Ishikawa (cell line): ENCODE measurements around the gene DOCK6.
A peak's percentile ranks its signal among the peaks of the same experiment; 100 is the strongest.

ENCODE experiments used
- CEBPB ChIP-seq: IDR thresholded peaks from 2 replicates; pipeline ENCODE4 v1.6.1; 2012
- CREB1 ChIP-seq: IDR thresholded peaks from 2 replicates; pipeline ENCODE4 v1.6.1; 2012; ENCODE audit warnings: low read depth
- EGR1 ChIP-seq: IDR thresholded peaks from 2 replicates; pipeline ENCODE4 v1.6.1; 2012
- EP300 ChIP-seq: IDR thresholded peaks from 2 replicates; pipeline ENCODE4 v1.6.1; 2012; ENCODE audit warnings: borderline replicate concordance
- FOXM1 ChIP-seq: IDR thresholded peaks from 2 replicates; pipeline ENCODE4 v1.6.1; 2012; ENCODE audit warnings: low read depth, borderline replicate concordance
- NFIC ChIP-seq: IDR thresholded peaks from 2 replicates; pipeline ENCODE4 v1.6.1; 2012
- RAD21 ChIP-seq: IDR thresholded peaks from 2 replicates; pipeline ENCODE4 v1.6.1; 2012; ENCODE audit warnings: low read depth
- TAF1 ChIP-seq: IDR thresholded peaks from 2 replicates; pipeline ENCODE4 v1.6.1; 2012; ENCODE audit warnings: low read depth, mild to moderate bottlenecking
- TCF12 ChIP-seq: IDR thresholded peaks from 2 replicates; pipeline ENCODE4 v1.6.1; 2012; ENCODE audit warnings: low read depth
- TEAD4 ChIP-seq: IDR thresholded peaks from 2 replicates; pipeline ENCODE4 v1.6.1; 2012
- YY1 ChIP-seq: IDR thresholded peaks from 2 replicates; pipeline ENCODE4 v1.6.1; 2012; ENCODE audit warnings: low read depth
- ZBTB7A ChIP-seq: IDR thresholded peaks from 2 replicates; pipeline ENCODE4 v1.6.1; 2012; ENCODE audit warnings: low read depth
- TF ChIP-seq, protein P1 (sequence below): IDR thresholded peaks from 2 replicates; pipeline ENCODE4 v1.6.1; 2012
- TF ChIP-seq, protein P2 (sequence below): IDR thresholded peaks from 2 replicates; pipeline ENCODE4 v1.6.1; 2012; ENCODE audit warnings: low read depth, mild to moderate bottlenecking
- TF ChIP-seq, protein P3 (sequence below): IDR thresholded peaks from 2 replicates; pipeline ENCODE4 v1.6.1; 2012

The DOCK6 gene

DNA sequence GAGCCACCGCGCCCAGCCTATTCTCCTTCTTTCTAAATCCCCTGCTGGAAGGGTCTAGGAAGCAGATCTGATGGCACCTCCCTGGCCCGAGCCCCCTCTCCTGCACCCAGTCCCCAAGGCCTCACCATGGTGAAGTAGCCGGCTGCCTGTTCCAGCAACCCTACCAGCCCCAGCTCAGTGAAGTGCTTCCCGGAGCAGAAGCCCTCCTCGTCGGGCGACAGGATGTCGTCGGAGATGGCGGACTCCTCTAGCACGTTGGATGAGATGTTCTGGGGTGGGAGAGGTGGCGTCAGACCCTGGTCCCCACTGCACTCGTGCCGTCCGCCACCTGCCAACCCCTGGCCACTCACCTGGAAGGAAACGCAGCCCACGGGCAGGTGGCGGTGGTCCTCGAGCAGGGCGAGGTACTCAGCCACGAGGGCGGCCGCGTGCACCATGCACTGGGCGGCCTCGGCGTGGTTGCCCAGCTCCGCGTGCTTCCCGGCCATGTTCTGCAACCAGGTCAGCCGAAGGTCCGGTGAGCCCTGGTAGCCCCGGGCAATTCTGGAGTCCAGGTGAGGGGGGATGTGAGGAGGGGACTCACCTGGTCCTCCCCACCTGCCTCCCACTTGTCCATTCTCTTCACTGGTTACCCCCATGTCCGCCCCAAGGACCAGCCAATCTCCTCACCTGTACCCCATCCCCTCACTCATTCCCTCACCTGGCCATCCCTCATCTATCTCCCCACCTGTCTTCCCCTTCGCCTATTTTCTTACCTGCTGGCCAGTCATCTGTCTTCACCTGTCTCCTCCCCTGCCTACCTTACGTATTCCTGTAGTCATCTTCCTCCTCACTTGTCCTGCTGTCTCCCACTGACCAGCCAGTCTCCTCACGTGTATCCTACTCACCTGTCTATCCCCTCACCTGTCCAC, 53.5 kb downstream of the DOCK6 start:
- TF ChIP-seq ZBTB7A = no peak
- TF ChIP-seq TAF1 = no peak
- TF ChIP-seq EGR1 = no peak
- TF ChIP-seq NFIC = no peak
- TF ChIP-seq RAD21 = no peak
- TF ChIP-seq EP300 = no peak
- TF ChIP-seq, protein P1, sequence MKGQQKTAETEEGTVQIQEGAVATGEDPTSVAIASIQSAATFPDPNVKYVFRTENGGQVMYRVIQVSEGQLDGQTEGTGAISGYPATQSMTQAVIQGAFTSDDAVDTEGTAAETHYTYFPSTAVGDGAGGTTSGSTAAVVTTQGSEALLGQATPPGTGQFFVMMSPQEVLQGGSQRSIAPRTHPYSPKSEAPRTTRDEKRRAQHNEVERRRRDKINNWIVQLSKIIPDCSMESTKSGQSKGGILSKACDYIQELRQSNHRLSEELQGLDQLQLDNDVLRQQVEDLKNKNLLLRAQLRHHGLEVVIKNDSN = no peak
- no peak for TF ChIP-seq YY1
- TF ChIP-seq, protein P2, sequence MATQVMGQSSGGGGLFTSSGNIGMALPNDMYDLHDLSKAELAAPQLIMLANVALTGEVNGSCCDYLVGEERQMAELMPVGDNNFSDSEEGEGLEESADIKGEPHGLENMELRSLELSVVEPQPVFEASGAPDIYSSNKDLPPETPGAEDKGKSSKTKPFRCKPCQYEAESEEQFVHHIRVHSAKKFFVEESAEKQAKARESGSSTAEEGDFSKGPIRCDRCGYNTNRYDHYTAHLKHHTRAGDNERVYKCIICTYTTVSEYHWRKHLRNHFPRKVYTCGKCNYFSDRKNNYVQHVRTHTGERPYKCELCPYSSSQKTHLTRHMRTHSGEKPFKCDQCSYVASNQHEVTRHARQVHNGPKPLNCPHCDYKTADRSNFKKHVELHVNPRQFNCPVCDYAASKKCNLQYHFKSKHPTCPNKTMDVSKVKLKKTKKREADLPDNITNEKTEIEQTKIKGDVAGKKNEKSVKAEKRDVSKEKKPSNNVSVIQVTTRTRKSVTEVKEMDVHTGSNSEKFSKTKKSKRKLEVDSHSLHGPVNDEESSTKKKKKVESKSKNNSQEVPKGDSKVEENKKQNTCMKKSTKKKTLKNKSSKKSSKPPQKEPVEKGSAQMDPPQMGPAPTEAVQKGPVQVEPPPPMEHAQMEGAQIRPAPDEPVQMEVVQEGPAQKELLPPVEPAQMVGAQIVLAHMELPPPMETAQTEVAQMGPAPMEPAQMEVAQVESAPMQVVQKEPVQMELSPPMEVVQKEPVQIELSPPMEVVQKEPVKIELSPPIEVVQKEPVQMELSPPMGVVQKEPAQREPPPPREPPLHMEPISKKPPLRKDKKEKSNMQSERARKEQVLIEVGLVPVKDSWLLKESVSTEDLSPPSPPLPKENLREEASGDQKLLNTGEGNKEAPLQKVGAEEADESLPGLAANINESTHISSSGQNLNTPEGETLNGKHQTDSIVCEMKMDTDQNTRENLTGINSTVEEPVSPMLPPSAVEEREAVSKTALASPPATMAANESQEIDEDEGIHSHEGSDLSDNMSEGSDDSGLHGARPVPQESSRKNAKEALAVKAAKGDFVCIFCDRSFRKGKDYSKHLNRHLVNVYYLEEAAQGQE = no peak
- no peak for TF ChIP-seq CREB1
- TF ChIP-seq, protein P3, sequence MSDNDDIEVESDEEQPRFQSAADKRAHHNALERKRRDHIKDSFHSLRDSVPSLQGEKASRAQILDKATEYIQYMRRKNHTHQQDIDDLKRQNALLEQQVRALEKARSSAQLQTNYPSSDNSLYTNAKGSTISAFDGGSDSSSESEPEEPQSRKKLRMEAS = no peak
- TF ChIP-seq CEBPB = no peak
- TF ChIP-seq TCF12 = no peak

DNA sequence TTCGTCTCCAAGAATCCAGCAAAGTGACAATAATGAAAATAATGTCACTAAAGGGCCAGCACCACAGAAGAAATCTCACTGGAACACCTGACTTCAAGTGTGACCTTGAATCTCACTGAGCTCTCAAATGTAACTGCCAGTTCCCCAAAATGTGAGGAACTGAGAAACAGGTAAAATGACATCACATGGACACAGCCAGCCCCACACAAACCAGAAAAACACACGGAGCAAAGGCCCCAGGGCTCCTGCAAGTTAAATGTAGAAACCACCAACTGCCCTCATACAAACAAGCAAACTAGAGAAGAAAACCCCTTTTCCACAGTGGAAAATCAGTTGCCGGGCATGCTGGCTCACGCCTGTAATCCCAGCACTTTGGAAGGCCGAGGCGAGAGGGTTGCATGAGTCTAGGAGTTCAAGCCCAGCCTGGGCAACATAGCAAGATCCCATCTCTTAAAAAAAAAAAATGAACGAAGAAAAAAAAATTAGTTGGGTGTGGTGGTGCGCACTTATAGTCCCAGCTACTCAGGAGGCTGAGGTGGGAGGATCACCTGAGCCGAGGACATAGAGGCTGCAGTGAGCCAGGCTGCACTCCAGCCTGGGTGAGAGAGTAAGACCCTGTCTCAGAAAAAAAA, 56.3 kb downstream of the DOCK6 start:
- TF ChIP-seq TAF1 (no peak), TCF12 (no peak), NFIC (no peak), EGR1 (no peak), RAD21 (no peak), EP300 (no peak), TEAD4 (no peak), CREB1 (no peak), ZBTB7A (no peak)
- TF ChIP-seq, protein P3 = no peak
- TF ChIP-seq, protein P1 = no peak

- TF ChIP-seq TCF12 = peak; percentile 79
- 0 out of 2 replicates have a peak, but pooled peaks have one; percentile 31 for TF ChIP-seq YY1
- no peak for TF ChIP-seq FOXM1
- peak; percentile 96 for TF ChIP-seq NFIC
- no peak for TF ChIP-seq RAD21
- no peak for TF ChIP-seq TAF1
- TF ChIP-seq CREB1 = no peak
- TF ChIP-seq EP300 = peak; percentile 72; the same call in 1 of the 2 replicates
- TF ChIP-seq, protein P3 = no peak; the same call in 1 of the 2 replicates
- TF ChIP-seq TEAD4 = peak; percentile 83
- TF ChIP-seq, protein P2 = no peak
- TF ChIP-seq, protein P1 = no peak
- TF ChIP-seq CEBPB = peak; percentile 42; the same call in 1 of the 2 replicates
- TF ChIP-seq EGR1 = no peak
- TF ChIP-seq ZBTB7A = no peak
Measured at GRCh38 chr19:11204943-11205349, 57.4 kb downstream of the DOCK6 start.

- no peak for TF ChIP-seq FOXM1
- no peak for TF ChIP-seq RAD21
- TF ChIP-seq ZBTB7A = peak; percentile 88; the same call in 1 of the 2 replicates
Measured at GRCh38 chr19:11204076-11204602, 58.2 kb downstream of the DOCK6 start.
